ENCODE measurements around the gene RPL38.

RPL38 gene

GRCh38 chr17:74250324-74250995 lies 47.0 kb downstream of the RPL38 start:
- DNase-seq (ENCODE audit: low read depth): no peak

- no peak for DNase-seq (ENCODE audit: low read depth)
These were observed 47.6 kb downstream of the RPL38 start for GRCh38 chr17:74251051-74251450.

GRCh38 chr17:74251569-74251968 lies 48.1 kb downstream of the RPL38 start:
- no peak for DNase-seq (ENCODE audit: low read depth)

GRCh38 chr17:74252211-74252610 lies 48.7 kb downstream of the RPL38 start:
- no peak for DNase-seq (ENCODE audit: low read depth)

- DNase-seq (ENCODE audit: low read depth): no peak
These were observed 49.6 kb downstream of the RPL38 start for GRCh38 chr17:74253036-74253435.

- no peak for DNase-seq (ENCODE audit: low read depth)
These were observed 53.8 kb downstream of the RPL38 start for GRCh38 chr17:74257311-74257710.

GRCh38 chr17:74259667-74260524 lies 56.4 kb downstream of the RPL38 start:
- no peak for DNase-seq (ENCODE audit: low read depth)
